GM23338 (cell line): ENCODE data around the gene CDYL2. TPM values are rescaled to one million over a fixed set of nuclear protein-coding genes. Genes with fewer than 3 reads are reported as not detected.

Experiments
- ATAC-seq: fragments of 200-7000 bp; cut with Tn5 transposase; 3 replicates; pipeline ENCODE4 v1.9.1; 2020
- DNase-seq: peaks from one replicate; pipeline ENCODE4 v3.0.0-alpha.2; 2015; ENCODE audit warnings: low spot score
- H2AFZ ChIP-seq: fragments of 200-600 bp; sonication (generic); 2 replicates; pipeline ENCODE4 v1.8.0; 2016; ENCODE audit warnings: antibody characterized with exemption, mild to moderate bottlenecking, moderate library complexity
- H3F3A ChIP-seq: fragments of 200-600 bp; sonication (generic); replicated peaks from 2 replicates; pipeline ENCODE4 v1.8.0; 2017; ENCODE audit warnings: antibody characterized with exemption, mixed run types, low read depth
- H3K27ac ChIP-seq: fragments of 200-600 bp; sonication (generic); 2 replicates; pipeline ENCODE4 v1.6.1; 2016; ENCODE audit warnings: low read depth
- H3K27me3 ChIP-seq: fragments of 200-600 bp; sonication (generic); 2 replicates; pipeline ENCODE4 v1.8.0; 2016; ENCODE audit warnings: mild to moderate bottlenecking, mixed run types, moderate library complexity; ENCODE audit not compliant: insufficient read depth
- H3K36me3 ChIP-seq: fragments of 200-600 bp; sonication (generic); 2 replicates; pipeline ENCODE4 v1.8.0; 2016; ENCODE audit warnings: mild to moderate bottlenecking; ENCODE audit not compliant: insufficient read depth
- H3K4me1 ChIP-seq: fragments of 200-600 bp; sonication (generic); 2 replicates; pipeline ENCODE4 v1.8.0; 2016; ENCODE audit warnings: mild to moderate bottlenecking, moderate library complexity; ENCODE audit not compliant: insufficient read depth
- H3K4me2 ChIP-seq: fragments of 200-600 bp; sonication (generic); 2 replicates; pipeline ENCODE4 v1.7.1; 2017; ENCODE audit warnings: mixed run types
- H3K4me3 ChIP-seq: fragments of 200-600 bp; sonication (generic); 2 replicates; pipeline ENCODE4 v1.6.1; 2016; ENCODE audit warnings: mixed run types
- H3K79me2 ChIP-seq: fragments of 200-600 bp; sonication (generic); replicated peaks from 2 replicates; pipeline ENCODE4 v1.8.0; 2017; ENCODE audit warnings: mild to moderate bottlenecking; ENCODE audit not compliant: insufficient read depth
- H3K9me2 ChIP-seq: fragments of 200-600 bp; sonication (generic); 2 replicates; pipeline ENCODE4 v1.8.0; 2017; ENCODE audit not compliant: insufficient read depth
- H4K20me1 ChIP-seq: fragments of 200-600 bp; sonication (generic); replicated peaks from 2 replicates; pipeline ENCODE4 v1.8.0; 2017; ENCODE audit warnings: mild to moderate bottlenecking; ENCODE audit not compliant: insufficient read depth
- H3K27ac Mint-ChIP-seq: 2 replicates; pipeline ENCODE4 v1.8.0; 2020; ENCODE audit warnings: inconsistent platforms, mild to moderate bottlenecking, moderate library complexity, mixed read lengths
- H3K27me3 Mint-ChIP-seq: 3 replicates; pipeline ENCODE4 v1.8.0; 2022; ENCODE audit warnings: low read depth, mild to moderate bottlenecking, moderate library complexity, mixed read lengths, inconsistent platforms; ENCODE audit not compliant: insufficient read depth, poor library complexity
- H3K36me3 Mint-ChIP-seq: 3 replicates; pipeline ENCODE4 v1.8.0; 2021; ENCODE audit warnings: low read depth, mild to moderate bottlenecking, inconsistent platforms, moderate library complexity, mixed read lengths
- H3K4me1 Mint-ChIP-seq: 3 replicates; pipeline ENCODE4 v1.8.0; 2020; ENCODE audit warnings: mild to moderate bottlenecking, inconsistent platforms, mixed read lengths
- H3K4me3 Mint-ChIP-seq: 3 replicates; pipeline ENCODE4 v1.8.0; 2021; ENCODE audit warnings: moderate library complexity, mild to moderate bottlenecking, inconsistent platforms, mixed read lengths
- H3K9me3 Mint-ChIP-seq: 3 replicates; pipeline ENCODE4 v1.8.0; 2020; ENCODE audit warnings: moderate library complexity, mild to moderate bottlenecking, inconsistent platforms, mixed read lengths
- JUNB ChIP-seq: IDR thresholded peaks from one replicate; pipeline ENCODE4 v1.6.1; 2016; ENCODE audit warnings: antibody characterized with exemption; ENCODE audit not compliant: unreplicated experiment
- NANOG ChIP-seq: IDR thresholded peaks from 2 replicates; pipeline ENCODE4 v1.6.1; 2016; ENCODE audit warnings: antibody characterized with exemption, borderline replicate concordance
- STAT1 ChIP-seq: IDR thresholded peaks from one replicate; pipeline ENCODE4 v1.6.1; 2016; ENCODE audit warnings: antibody characterized with exemption; ENCODE audit not compliant: unreplicated experiment
- ZNF114 ChIP-seq: fragments of 250-450 bp; sonication (Bioruptor Pico); IDR thresholded peaks from 2 replicates; pipeline ENCODE4 v1.5.0; 2020; ENCODE audit warnings: mild to moderate bottlenecking, moderate library complexity
- ZNF331 ChIP-seq: fragments of 250-450 bp; sonication (Bioruptor Pico); IDR thresholded peaks from 2 replicates; pipeline ENCODE4 v1.5.0; 2020; ENCODE audit warnings: low read depth, mild to moderate bottlenecking, moderate library complexity
- ZNF462 ChIP-seq: fragments of 250-450 bp; sonication (Bioruptor Pico); IDR thresholded peaks from 2 replicates; pipeline ENCODE4 v1.5.0; 2020; ENCODE audit warnings: mild to moderate bottlenecking, moderate library complexity
- polyA plus RNA-seq: library from polyadenylated mRNA; unstranded; fragments of >200 nt; fragmentation: Nextera tagmentation; extraction: Ambion mirVana; gene quantifications from 2 replicates; pipeline ENCODE4 v1.2.1, GENCODE V29; 2016
- total RNA-seq: library from RNA; depleted of rRNA; stranded (reverse); fragments of >200 nt; shearing (Covaris generic); gene quantifications from 2 replicates; pipeline ENCODE4 v1.2.3, GENCODE V29; 2014

Gene CDYL2
- total and polyA plus RNA-seq, 2 experiments from 2014 or later: 0.82 to 4.3 TPM

- TF ChIP-seq ZNF462 (CRISPR knock-in tag) (no peak), STAT1 (no peak), ZNF331 (CRISPR knock-in tag) (no peak), JUNB (no peak), NANOG (no peak)
Measured at GRCh38 chr16:80654094-80654862, 150.1 kb downstream of the CDYL2 start (continued).

GRCh38 chr16:80652441-80652840, 152.0 kb downstream of the CDYL2 start:
- H3K36me3 ChIP-seq: no peaks in the 10 kb centered on the region
- no peaks in the 10 kb centered on the region for H4K20me1 ChIP-seq
- Mint-ChIP-seq H3K27me3 (no peaks in the 10 kb centered on the region), H3K4me1 (no peaks in the 10 kb centered on the region), H3K36me3 (no peaks in the 10 kb centered on the region), H3K9me3 (peaks cover 3% of the 10 kb centered on the region; the same call in 1 of the 3 replicates), H3K27ac (no peak overlapping the region), H3K4me3 (no peak overlapping the region)
- H3K4me2 ChIP-seq: no peak overlapping the region
- no peak overlapping the region for H3K27ac ChIP-seq
- DNase-seq (no peak), ATAC-seq (no peak)
- H3K4me3 ChIP-seq: no peak overlapping the region
- H3F3A ChIP-seq: no peaks in the 10 kb centered on the region
- no peaks in the 10 kb centered on the region for H3K4me1 ChIP-seq
- no peaks in the 10 kb centered on the region for H3K9me2 ChIP-seq
- H2AFZ ChIP-seq: no peak overlapping the region
- H3K79me2 ChIP-seq: no peaks in the 10 kb centered on the region
- no peaks in the 10 kb centered on the region for H3K27me3 ChIP-seq
- TF ChIP-seq ZNF462 (CRISPR knock-in tag) (no peak), ZNF114 (no peak), STAT1 (no peak), ZNF331 (CRISPR knock-in tag) (no peak)
